ENCODE results near the gene CCDC159. TPM values are rescaled to one million over a fixed set of nuclear protein-coding genes. Genes with fewer than 3 reads are reported as not detected.

The CCDC159 gene
- total RNA-seq, 2 donors from 2014 or later: 12.2 to 15.2 TPM

- Histone ChIP-seq H3K9me3 (ENCODE audit: control insufficient read depth, low read length) (no peaks in the 10 kb centered on the region), H3K4me1 (ENCODE audit: control insufficient read depth, insufficient read depth, low read length) (no peaks in the 10 kb centered on the region), H3K27ac (ENCODE audit: low read depth, low read length) (no peak overlapping the region), H3K9ac (ENCODE audit: extremely low read depth, low read length, poor library complexity, severe bottlenecking) (no peak overlapping the region), H3K36me3 (ENCODE audit: control insufficient read depth, insufficient read depth, low read length) (no peaks in the 10 kb centered on the region), H3K27me3 (ENCODE audit: control insufficient read depth, insufficient read depth, low read length, poor library complexity, severe bottlenecking) (no peaks in the 10 kb centered on the region), H3K4me3 (ENCODE audit: low read length) (no peak overlapping the region)
- no peak overlapping the region for H3K4me3 Mint-ChIP-seq
- 90 to 92% methylated on average over 15 to 19 of the region's 19 CpGs for WGBS, 2 experiments (ENCODE audit: insufficient coverage in 1 of 2, insufficient read length in 1 of 2)
- TF ChIP-seq CTCF (conservative IDR thresholded peaks at IDR 0.05): no peak
- no peak for DNase-seq
- H3K4me1 Mint-ChIP-seq: peaks cover 3% of the 10 kb centered on the region
- no peak overlapping the region for H3K27ac Mint-ChIP-seq
- H3K27me3 Mint-ChIP-seq (ENCODE audit: insufficient read depth): no peaks in the 10 kb centered on the region
- no peaks in the 10 kb centered on the region for H3K36me3 Mint-ChIP-seq (ENCODE audit: low read depth)
- peaks cover 4% of the 10 kb centered on the region for H3K9me3 Mint-ChIP-seq
Measured at GRCh38 chr19:11387162-11388034, 41.1 kb downstream of the CCDC159 start.

- H3K4me3 Mint-ChIP-seq: no peak overlapping the region
- no peaks in the 10 kb centered on the region for H3K27me3 ChIP-seq (ENCODE audit: control insufficient read depth, insufficient read depth, low read length, poor library complexity, severe bottlenecking)
- no peaks in the 10 kb centered on the region for H3K27me3 Mint-ChIP-seq (ENCODE audit: insufficient read depth)
- DNase-seq: no peak
- peaks cover 4% of the 10 kb centered on the region for H3K4me1 Mint-ChIP-seq
- H3K9ac ChIP-seq (ENCODE audit: extremely low read depth, low read length, poor library complexity, severe bottlenecking): no peak overlapping the region
- WGBS, 2 experiments (ENCODE audit: insufficient coverage in 1 of 2, insufficient read length in 1 of 2): 95% methylated on average over 2 of the region's 2 CpGs; no CpG with 5 or more reads in 1 of the 2 experiments
- no peak overlapping the region for H3K27ac Mint-ChIP-seq
- H3K9me3 Mint-ChIP-seq: peaks cover 4% of the 10 kb centered on the region
- no peaks in the 10 kb centered on the region for H3K9me3 ChIP-seq (ENCODE audit: control insufficient read depth, low read length)
- no peaks in the 10 kb centered on the region for H3K36me3 ChIP-seq (ENCODE audit: control insufficient read depth, insufficient read depth, low read length)
- TF ChIP-seq CTCF (conservative IDR thresholded peaks at IDR 0.05): no peak
- H3K4me1 ChIP-seq (ENCODE audit: control insufficient read depth, insufficient read depth, low read length): no peaks in the 10 kb centered on the region
- peaks cover 15% of the 10 kb centered on the region for H3K36me3 Mint-ChIP-seq (ENCODE audit: low read depth)
- no peak overlapping the region for H3K4me3 ChIP-seq (ENCODE audit: low read length)
- H3K27ac ChIP-seq (ENCODE audit: low read depth, low read length): no peak overlapping the region
Measured at GRCh38 chr19:11390359-11390758, 44.0 kb downstream of the CCDC159 start.

GRCh38 chr19:11390933-11391680, 44.8 kb downstream of the CCDC159 start:
- peaks cover 4% of the 10 kb centered on the region for H3K4me1 Mint-ChIP-seq
- no peak overlapping the region for H3K27ac Mint-ChIP-seq

More at GRCh38 chr19:11390933-11391680, 44.8 kb downstream of the CCDC159 start:
- H3K27me3 ChIP-seq (ENCODE audit: control insufficient read depth, insufficient read depth, low read length, poor library complexity, severe bottlenecking): no peaks in the 10 kb centered on the region
- H3K27me3 Mint-ChIP-seq (ENCODE audit: insufficient read depth): no peaks in the 10 kb centered on the region
- no peaks in the 10 kb centered on the region for H3K4me1 ChIP-seq (ENCODE audit: control insufficient read depth, insufficient read depth, low read length)
- peak; percentile 47 for DNase-seq
- 81 to 88% methylated on average over 3 to 4 of the region's 4 CpGs for WGBS, 2 experiments (ENCODE audit: insufficient coverage in 1 of 2, insufficient read length in 1 of 2)
- no peaks in the 10 kb centered on the region for H3K36me3 ChIP-seq (ENCODE audit: control insufficient read depth, insufficient read depth, low read length)
- no peak overlapping the region for H3K4me3 ChIP-seq (ENCODE audit: low read length)
- no peaks in the 10 kb centered on the region for H3K9me3 ChIP-seq (ENCODE audit: control insufficient read depth, low read length)
- H3K27ac ChIP-seq (ENCODE audit: low read depth, low read length): no peak overlapping the region
- peaks cover 16% of the 10 kb centered on the region for H3K36me3 Mint-ChIP-seq (ENCODE audit: low read depth)
- H3K9me3 Mint-ChIP-seq: peaks cover 4% of the 10 kb centered on the region
- H3K4me3 Mint-ChIP-seq: no peak overlapping the region
- no peak overlapping the region for H3K9ac ChIP-seq (ENCODE audit: extremely low read depth, low read length, poor library complexity, severe bottlenecking)
- TF ChIP-seq CTCF (conservative IDR thresholded peaks at IDR 0.05): no peak

Measured in endodermal cell (in vitro differentiated cells).